ENCODE measurements around the gene CACNA1A.

DNA sequence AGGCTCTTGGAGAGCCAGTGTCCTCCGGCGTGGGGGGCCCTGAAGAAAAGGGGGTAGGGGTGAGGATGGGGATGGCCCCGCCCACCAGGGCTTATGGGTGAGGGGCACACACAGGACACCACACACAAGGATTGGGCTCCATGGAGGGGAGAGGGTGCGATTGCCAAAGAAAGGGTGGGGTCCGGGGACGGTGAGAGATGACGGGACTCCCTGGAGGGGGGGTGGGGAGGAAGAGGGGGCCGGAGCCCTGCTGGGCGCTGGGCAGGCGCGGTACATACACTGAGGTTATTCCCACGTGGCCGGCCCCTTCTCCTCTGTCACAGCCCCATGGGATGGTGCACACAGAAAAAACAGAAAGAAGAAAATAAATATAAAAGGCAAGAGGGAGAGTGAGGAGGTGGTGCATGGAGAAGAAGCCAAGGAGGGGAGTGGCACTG lies 295.9 kb downstream of the CACNA1A start:
- TF ChIP-seq, protein P1, sequence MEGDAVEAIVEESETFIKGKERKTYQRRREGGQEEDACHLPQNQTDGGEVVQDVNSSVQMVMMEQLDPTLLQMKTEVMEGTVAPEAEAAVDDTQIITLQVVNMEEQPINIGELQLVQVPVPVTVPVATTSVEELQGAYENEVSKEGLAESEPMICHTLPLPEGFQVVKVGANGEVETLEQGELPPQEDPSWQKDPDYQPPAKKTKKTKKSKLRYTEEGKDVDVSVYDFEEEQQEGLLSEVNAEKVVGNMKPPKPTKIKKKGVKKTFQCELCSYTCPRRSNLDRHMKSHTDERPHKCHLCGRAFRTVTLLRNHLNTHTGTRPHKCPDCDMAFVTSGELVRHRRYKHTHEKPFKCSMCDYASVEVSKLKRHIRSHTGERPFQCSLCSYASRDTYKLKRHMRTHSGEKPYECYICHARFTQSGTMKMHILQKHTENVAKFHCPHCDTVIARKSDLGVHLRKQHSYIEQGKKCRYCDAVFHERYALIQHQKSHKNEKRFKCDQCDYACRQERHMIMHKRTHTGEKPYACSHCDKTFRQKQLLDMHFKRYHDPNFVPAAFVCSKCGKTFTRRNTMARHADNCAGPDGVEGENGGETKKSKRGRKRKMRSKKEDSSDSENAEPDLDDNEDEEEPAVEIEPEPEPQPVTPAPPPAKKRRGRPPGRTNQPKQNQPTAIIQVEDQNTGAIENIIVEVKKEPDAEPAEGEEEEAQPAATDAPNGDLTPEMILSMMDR (IDR thresholded peaks at IDR 0.05) = no peak
- TF ChIP-seq CHD4 (IDR thresholded peaks at IDR 0.05; ENCODE audit: borderline replicate concordance) = no peak
- TF ChIP-seq ESRRA (IDR thresholded peaks at IDR 0.05; ENCODE audit: borderline replicate concordance, low read length) = no peak
- TF ChIP-seq POLR2AphosphoS2 (conservative IDR thresholded peaks at IDR 0.05; ENCODE audit: low read length) = no peak
- no peak for TF ChIP-seq EP300 (IDR thresholded peaks at IDR 0.05)
- no peak for TF ChIP-seq HOXB13 (CRISPR knock-in tag; IDR thresholded peaks at IDR 0.05; ENCODE audit: low read depth)
- TF ChIP-seq TP53 (CRISPR knock-in tag; IDR thresholded peaks at IDR 0.05) = no peak
- TF ChIP-seq, protein P2, sequence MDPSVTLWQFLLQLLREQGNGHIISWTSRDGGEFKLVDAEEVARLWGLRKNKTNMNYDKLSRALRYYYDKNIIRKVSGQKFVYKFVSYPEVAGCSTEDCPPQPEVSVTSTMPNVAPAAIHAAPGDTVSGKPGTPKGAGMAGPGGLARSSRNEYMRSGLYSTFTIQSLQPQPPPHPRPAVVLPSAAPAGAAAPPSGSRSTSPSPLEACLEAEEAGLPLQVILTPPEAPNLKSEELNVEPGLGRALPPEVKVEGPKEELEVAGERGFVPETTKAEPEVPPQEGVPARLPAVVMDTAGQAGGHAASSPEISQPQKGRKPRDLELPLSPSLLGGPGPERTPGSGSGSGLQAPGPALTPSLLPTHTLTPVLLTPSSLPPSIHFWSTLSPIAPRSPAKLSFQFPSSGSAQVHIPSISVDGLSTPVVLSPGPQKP (IDR thresholded peaks at IDR 0.05; ENCODE audit: low read depth, low read length) = no peak
- TF ChIP-seq POLR2A (IDR thresholded peaks at IDR 0.05; ENCODE audit: low read length) = no peak
- TF ChIP-seq, protein P3, sequence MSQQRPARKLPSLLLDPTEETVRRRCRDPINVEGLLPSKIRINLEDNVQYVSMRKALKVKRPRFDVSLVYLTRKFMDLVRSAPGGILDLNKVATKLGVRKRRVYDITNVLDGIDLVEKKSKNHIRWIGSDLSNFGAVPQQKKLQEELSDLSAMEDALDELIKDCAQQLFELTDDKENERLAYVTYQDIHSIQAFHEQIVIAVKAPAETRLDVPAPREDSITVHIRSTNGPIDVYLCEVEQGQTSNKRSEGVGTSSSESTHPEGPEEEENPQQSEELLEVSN (IDR thresholded peaks at IDR 0.05; ENCODE audit: borderline replicate concordance, low read depth) = no peak
- TF ChIP-seq PHF8 (IDR thresholded peaks at IDR 0.05; ENCODE audit: borderline replicate concordance, low read depth) = no peak
- no peak for TF ChIP-seq JUN (IDR thresholded peaks at IDR 0.05)
- TF ChIP-seq, protein P4, sequence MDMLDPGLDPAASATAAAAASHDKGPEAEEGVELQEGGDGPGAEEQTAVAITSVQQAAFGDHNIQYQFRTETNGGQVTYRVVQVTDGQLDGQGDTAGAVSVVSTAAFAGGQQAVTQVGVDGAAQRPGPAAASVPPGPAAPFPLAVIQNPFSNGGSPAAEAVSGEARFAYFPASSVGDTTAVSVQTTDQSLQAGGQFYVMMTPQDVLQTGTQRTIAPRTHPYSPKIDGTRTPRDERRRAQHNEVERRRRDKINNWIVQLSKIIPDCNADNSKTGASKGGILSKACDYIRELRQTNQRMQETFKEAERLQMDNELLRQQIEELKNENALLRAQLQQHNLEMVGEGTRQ (IDR thresholded peaks at IDR 0.05) = no peak
- no peak for TF ChIP-seq RAD21 (conservative IDR thresholded peaks at IDR 0.05 in 1 of 2, IDR thresholded peaks at IDR 0.05 in 1 of 2)
